Astrocyte (in vitro differentiated cells and primary cell): ENCODE data around the gene DOCK1. TPM values are rescaled to one million over a fixed set of nuclear protein-coding genes. Genes with fewer than 3 reads are reported as not detected.

Source experiments
- DNase-seq: peaks from one replicate; pipeline ENCODE4 v3.0.0-alpha.2; 2010; ENCODE audit warnings: low read depth
- FAIRE-seq: peaks from 2 replicates; lab custom pipeline; 2011; peaks lifted over from hg19 to GRCh38; lab: Jason Lieb, UNC
- H2AFZ ChIP-seq: 2 replicates; pipeline ENCODE4 v1.6.0; 2012; ENCODE audit warnings: low read depth, low read length, inconsistent platforms
- H3K27ac ChIP-seq: 2 replicates; pipeline ENCODE4 v1.5.1; 2011; ENCODE audit warnings: low read depth, low read length, inconsistent platforms
- H3K27me3 ChIP-seq: 2 replicates; pipeline ENCODE4 v1.6.0; 2011; ENCODE audit warnings: low read length, inconsistent platforms; ENCODE audit not compliant: insufficient read depth
- H3K36me3 ChIP-seq: 2 replicates; pipeline ENCODE4 v1.5.1; 2011; ENCODE audit warnings: low read length, inconsistent platforms; ENCODE audit not compliant: insufficient read depth
- H3K4me1 ChIP-seq: 2 replicates; pipeline ENCODE4 v1.5.1; 2011; ENCODE audit warnings: low read length, inconsistent platforms; ENCODE audit not compliant: insufficient read depth
- H3K4me2 ChIP-seq: 2 replicates; pipeline ENCODE4 v1.6.0; 2012; ENCODE audit warnings: low read length, inconsistent platforms
- H3K4me3 ChIP-seq: 2 replicates; pipeline ENCODE4 v1.5.1; 2011; ENCODE audit warnings: low read depth, mild to moderate bottlenecking, low read length, inconsistent platforms; ENCODE audit not compliant: insufficient read depth
- H3K79me2 ChIP-seq: 2 replicates; pipeline ENCODE4 v1.6.0; 2012; ENCODE audit warnings: mild to moderate bottlenecking, low read length, inconsistent platforms; ENCODE audit not compliant: insufficient read depth
- H3K9ac ChIP-seq: 2 replicates; pipeline ENCODE4 v1.6.0; 2012; ENCODE audit warnings: mild to moderate bottlenecking, low read length, inconsistent platforms
- H3K9me3 ChIP-seq: 2 replicates; pipeline ENCODE4 v1.5.1; 2012; ENCODE audit warnings: low read depth, mild to moderate bottlenecking, low read length, inconsistent platforms; ENCODE audit not compliant: insufficient read depth
- H4K20me1 ChIP-seq: 2 replicates; pipeline ENCODE4 v1.6.0; 2012; ENCODE audit warnings: low read length, inconsistent platforms; ENCODE audit not compliant: insufficient read depth
- H3K27ac Mint-ChIP-seq: one replicate; pipeline ENCODE4 v1.8.0; 2021; ENCODE audit warnings: mild to moderate bottlenecking, mixed read lengths; ENCODE audit not compliant: unreplicated experiment
- H3K27me3 Mint-ChIP-seq: one replicate; pipeline ENCODE4 v1.8.0; 2021; ENCODE audit warnings: low read depth, mixed read lengths; ENCODE audit not compliant: unreplicated experiment
- H3K36me3 Mint-ChIP-seq: one replicate; pipeline ENCODE4 v1.8.0; 2021; ENCODE audit warnings: low read depth, mixed read lengths; ENCODE audit not compliant: unreplicated experiment
- H3K4me1 Mint-ChIP-seq: one replicate; pipeline ENCODE4 v1.8.0; 2021; ENCODE audit warnings: low read depth, mixed read lengths; ENCODE audit not compliant: unreplicated experiment
- H3K4me3 Mint-ChIP-seq: one replicate; pipeline ENCODE4 v1.8.0; 2021; ENCODE audit warnings: mild to moderate bottlenecking, moderate library complexity, mixed read lengths; ENCODE audit not compliant: unreplicated experiment
- H3K9me3 Mint-ChIP-seq: one replicate; pipeline ENCODE4 v1.8.0; 2021; ENCODE audit warnings: mild to moderate bottlenecking, mixed read lengths; ENCODE audit not compliant: unreplicated experiment
- CTCF ChIP-seq: IDR thresholded peaks from 2 replicates; pipeline ENCODE4 v1.5.1; 2011; ENCODE audit warnings: low read depth, mild to moderate bottlenecking, inconsistent platforms, low read length, moderate library complexity; ENCODE audit not compliant: insufficient read depth
- EZH2 ChIP-seq: IDR thresholded peaks from 2 replicates; pipeline ENCODE4 v1.6.1; 2012; ENCODE audit warnings: mild to moderate bottlenecking, low read length, inconsistent platforms; ENCODE audit not compliant: insufficient read depth
- total RNA-seq: library from RNA; stranded (reverse); gene quantifications from 2 replicates; pipeline ENCODE4 v1.2.1, GENCODE V29; 2021

Gene DOCK1
- total RNA-seq, 1 donor from 2014 or later = 42.5 TPM

- Histone ChIP-seq H3K79me2 (no peaks in the 10 kb centered on the region), H3K27ac (no peak overlapping the region), H3K9ac (no peak overlapping the region), H3K36me3 (peaks cover 25% of the 10 kb centered on the region), H3K4me3 (no peak overlapping the region), H4K20me1 (peaks cover 3% of the 10 kb centered on the region), H3K9me3 (no peaks in the 10 kb centered on the region), H3K4me1 (no peaks in the 10 kb centered on the region), H2AFZ (no peak overlapping the region), H3K4me2 (no peak overlapping the region), H3K27me3 (no peaks in the 10 kb centered on the region)
- no peak for TF ChIP-seq CTCF
- no peak for TF ChIP-seq EZH2
- Mint-ChIP-seq H3K27me3 (no peaks in the 10 kb centered on the region), H3K9me3 (no peaks in the 10 kb centered on the region), H3K36me3 (peaks cover 32% of the 10 kb centered on the region), H3K4me1 (no peaks in the 10 kb centered on the region), H3K4me3 (no peak overlapping the region), H3K27ac (no peak overlapping the region)
- FAIRE-seq = no peak
- no peak for DNase-seq
These were observed 88.0 kb downstream of the DOCK1 start for GRCh38 chr10:126993208-126993607.

GRCh38 chr10:126997801-126998590 is 92.8 kb downstream of the DOCK1 start:
- Histone ChIP-seq H3K27me3 (no peaks in the 10 kb centered on the region), H3K4me2 (no peak overlapping the region), H3K9ac (no peak overlapping the region), H2AFZ (no peak overlapping the region), H3K79me2 (peaks cover 2% of the 10 kb centered on the region), H3K4me3 (no peak overlapping the region), H3K4me1 (no peaks in the 10 kb centered on the region), H3K9me3 (no peaks in the 10 kb centered on the region), H4K20me1 (peaks cover 4% of the 10 kb centered on the region), H3K36me3 (peaks cover 25% of the 10 kb centered on the region), H3K27ac (no peak overlapping the region)
- no peak for DNase-seq
- TF ChIP-seq EZH2 (no peak), CTCF (no peak)
- H3K4me3 Mint-ChIP-seq = no peak overlapping the region
- no peaks in the 10 kb centered on the region for H3K27me3 Mint-ChIP-seq
- no peak for FAIRE-seq
- H3K36me3 Mint-ChIP-seq = peaks cover 39% of the 10 kb centered on the region
- no peaks in the 10 kb centered on the region for H3K4me1 Mint-ChIP-seq
- H3K27ac Mint-ChIP-seq = no peak overlapping the region
- no peaks in the 10 kb centered on the region for H3K9me3 Mint-ChIP-seq

GRCh38 chr10:127000598-127000997 is 95.4 kb downstream of the DOCK1 start:
- H3K36me3 Mint-ChIP-seq = peaks cover 38% of the 10 kb centered on the region
- Histone ChIP-seq H3K27ac (no peak overlapping the region), H3K4me1 (no peaks in the 10 kb centered on the region), H3K27me3 (no peaks in the 10 kb centered on the region), H3K9me3 (no peaks in the 10 kb centered on the region), H4K20me1 (peaks cover 18% of the 10 kb centered on the region), H3K4me3 (no peak overlapping the region), H2AFZ (no peak overlapping the region), H3K79me2 (peaks cover 8% of the 10 kb centered on the region), H3K9ac (no peak overlapping the region), H3K4me2 (no peak overlapping the region), H3K36me3 (peaks cover 27% of the 10 kb centered on the region)
- no peaks in the 10 kb centered on the region for H3K4me1 Mint-ChIP-seq
- TF ChIP-seq CTCF (no peak), EZH2 (no peak)
- H3K27ac Mint-ChIP-seq = no peak overlapping the region
- no peaks in the 10 kb centered on the region for H3K27me3 Mint-ChIP-seq
- DNase-seq = no peak
- no peak overlapping the region for H3K4me3 Mint-ChIP-seq
- FAIRE-seq = no peak
- H3K9me3 Mint-ChIP-seq = no peaks in the 10 kb centered on the region
